Skin epidermis (tissue), 12 donors: ENCODE data around the gene NSFL1C.
"Not testable (repeated sequence)": the region's sequence is repeated elsewhere in the genome, so short reads cannot be mapped to it uniquely, and the experiment has no call there.

Experiments
- H3K27ac ChIP-seq, 21 experiments: fragments of 200-600 bp; sonication (generic) in 11 of 21; one replicate each; pipeline ENCODE4 v1.5.0; 2020; ENCODE audit warnings: mild to moderate bottlenecking in 3 of 21, inconsistent platforms in 2 of 21, moderate library complexity in 2 of 21
- H3K4me3 ChIP-seq, 7 experiments: fragments of 200-600 bp; sonication (generic) in 2 of 7; one replicate each; pipeline ENCODE4 v1.5.0; 2020; ENCODE audit warnings: inconsistent platforms in 2 of 7, mild to moderate bottlenecking in 2 of 7, moderate library complexity in 1 of 7

Gene NSFL1C

GRCh38 chr20:1466211-1467081 is at the start of gene NSFL1C:
TSS of gene NSFL1C (minus strand) at chr20:1466849. CDS start at chr20:1466824, 25 bp downstream.
- H3K27ac ChIP-seq, result peak within 1 kb of the TSS; percentile 82 to 98 (median 95)
- H3K4me3 ChIP-seq, result peak within 1 kb of the TSS; percentile 84 to 100 (median 98)

GRCh38 chr20:1513801-1514200 is 47.2 kb upstream of the NSFL1C start:
- H3K27ac ChIP-seq, result no peak overlapping the region
- no peak overlapping the region for H3K4me3 ChIP-seq

GRCh38 chr20:1509237-1509636 is 42.6 kb upstream of the NSFL1C start:
- Histone ChIP-seq H3K4me3 (no peak overlapping the region), H3K27ac (no peak overlapping the region)

- no peak overlapping the region for H3K27ac ChIP-seq
- no peak overlapping the region for H3K4me3 ChIP-seq
Measured at GRCh38 chr20:1508574-1508973, 41.9 kb upstream of the NSFL1C start.

GRCh38 chr20:1507276-1507675 is 40.6 kb upstream of the NSFL1C start:
- H3K4me3 ChIP-seq, result no peak overlapping the region
- no peak overlapping the region for H3K27ac ChIP-seq

GRCh38 chr20:1505871-1506270 is 39.2 kb upstream of the NSFL1C start:
- Histone ChIP-seq H3K27ac (no peak overlapping the region), H3K4me3 (no peak overlapping the region)

GRCh38 chr20:1505361-1505760 is 38.7 kb upstream of the NSFL1C start:
- Histone ChIP-seq H3K4me3 (no peak overlapping the region), H3K27ac (no peak overlapping the region)

- Histone ChIP-seq H3K4me3 (no peak overlapping the region), H3K27ac (no peak overlapping the region)
Measured at GRCh38 chr20:1503564-1504227, 37.0 kb upstream of the NSFL1C start.

- Histone ChIP-seq H3K4me3 (no peak overlapping the region), H3K27ac (peak overlapping the region in 20 of 21 experiments; percentile 4 to 83 (median 64))
Measured at GRCh38 chr20:1500496-1500895, 33.8 kb upstream of the NSFL1C start.

GRCh38 chr20:1499528-1500420 is 33.1 kb upstream of the NSFL1C start:
- Histone ChIP-seq H3K27ac (peak overlapping the region in 20 of 21 experiments; percentile 4 to 83 (median 64)), H3K4me3 (no peak overlapping the region)

GRCh38 chr20:1497371-1497770 is 30.7 kb upstream of the NSFL1C start:
- H3K4me3 ChIP-seq, H3K27ac ChIP-seq: not testable (repeated sequence)

GRCh38 chr20:1496930-1497329 is 30.3 kb upstream of the NSFL1C start:
- Histone ChIP-seq H3K4me3 (no peak overlapping the region), H3K27ac (no peak overlapping the region)

GRCh38 chr20:1494436-1494835 is 27.8 kb upstream of the NSFL1C start:
- Histone ChIP-seq H3K4me3 (no peak overlapping the region), H3K27ac (peak overlapping the region in 1 of 21 experiments; percentile 1)

- H3K4me3 ChIP-seq, result no peak overlapping the region
- peak overlapping the region in 3 of 21 experiments; percentile 4 to 81 (median 65) for H3K27ac ChIP-seq
Measured at GRCh38 chr20:1493536-1493935, 26.9 kb upstream of the NSFL1C start.

GRCh38 chr20:1491860-1492642 is 25.4 kb upstream of the NSFL1C start:
- H3K27ac ChIP-seq, result peak overlapping the region in 16 of 21 experiments; percentile 4 to 83 (median 71)
- H3K4me3 ChIP-seq, result no peak overlapping the region

GRCh38 chr20:1491281-1491840 is 24.7 kb upstream of the NSFL1C start, which contains the start of gene SIRPB2:
TSS of gene SIRPB2 (minus strand) at chr20:1491420. CDS start at chr20:1491359, 61 bp downstream.
- peak within 1 kb of the TSS; percentile 13 to 85 (median 73) for H3K27ac ChIP-seq
- peak within 1 kb of the TSS in 5 of 7 experiments; percentile 4 to 26 (median 16) for H3K4me3 ChIP-seq

GRCh38 chr20:1490643-1491195 is 24.1 kb upstream of the NSFL1C start:
- Histone ChIP-seq H3K27ac (peak overlapping the region in 20 of 21 experiments; percentile 13 to 85 (median 72)), H3K4me3 (peak overlapping the region in 5 of 7 experiments; percentile 4 to 26 (median 16))

- Histone ChIP-seq H3K27ac (peak overlapping the region in 20 of 21 experiments; percentile 3 to 85 (median 74)), H3K4me3 (peak overlapping the region in 5 of 7 experiments; percentile 4 to 26 (median 15))
Measured at GRCh38 chr20:1489764-1490436, 23.3 kb upstream of the NSFL1C start.
